Hepatocyte (in vitro differentiated cells): Measurements from ENCODE around the gene CFAP92.

ENCODE experiments used
- EZH2 ChIP-seq: fragments of 200-600 bp; sonication (generic); IDR thresholded peaks from 2 replicates; pipeline ENCODE4 v1.6.1; 2016; ENCODE audit warnings: antibody characterized with exemption, mild to moderate bottlenecking, borderline replicate concordance
- TF ChIP-seq, protein P1 (sequence below): fragments of 200-600 bp; sonication (generic); IDR thresholded peaks from 2 replicates; pipeline ENCODE4 v1.5.1; 2016; ENCODE audit warnings: antibody characterized with exemption, mild to moderate bottlenecking; ENCODE audit not compliant: poor library complexity

DNA sequence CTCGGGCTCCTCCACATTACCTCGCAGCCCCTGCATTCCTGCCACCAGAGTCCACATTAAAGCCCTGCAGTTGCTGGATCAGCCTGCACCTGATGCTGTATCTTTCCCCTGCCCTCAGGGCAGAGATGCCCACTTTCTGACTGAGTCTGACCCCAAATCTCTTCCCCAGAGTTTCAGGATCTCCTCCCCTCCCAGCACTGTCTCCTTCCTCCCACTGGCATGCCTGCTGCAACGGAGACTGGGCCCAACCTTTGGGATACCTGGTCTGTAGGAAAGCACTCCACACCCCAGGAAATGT is 46.1 kb upstream of the CFAP92 start:
- TF ChIP-seq, protein P1, sequence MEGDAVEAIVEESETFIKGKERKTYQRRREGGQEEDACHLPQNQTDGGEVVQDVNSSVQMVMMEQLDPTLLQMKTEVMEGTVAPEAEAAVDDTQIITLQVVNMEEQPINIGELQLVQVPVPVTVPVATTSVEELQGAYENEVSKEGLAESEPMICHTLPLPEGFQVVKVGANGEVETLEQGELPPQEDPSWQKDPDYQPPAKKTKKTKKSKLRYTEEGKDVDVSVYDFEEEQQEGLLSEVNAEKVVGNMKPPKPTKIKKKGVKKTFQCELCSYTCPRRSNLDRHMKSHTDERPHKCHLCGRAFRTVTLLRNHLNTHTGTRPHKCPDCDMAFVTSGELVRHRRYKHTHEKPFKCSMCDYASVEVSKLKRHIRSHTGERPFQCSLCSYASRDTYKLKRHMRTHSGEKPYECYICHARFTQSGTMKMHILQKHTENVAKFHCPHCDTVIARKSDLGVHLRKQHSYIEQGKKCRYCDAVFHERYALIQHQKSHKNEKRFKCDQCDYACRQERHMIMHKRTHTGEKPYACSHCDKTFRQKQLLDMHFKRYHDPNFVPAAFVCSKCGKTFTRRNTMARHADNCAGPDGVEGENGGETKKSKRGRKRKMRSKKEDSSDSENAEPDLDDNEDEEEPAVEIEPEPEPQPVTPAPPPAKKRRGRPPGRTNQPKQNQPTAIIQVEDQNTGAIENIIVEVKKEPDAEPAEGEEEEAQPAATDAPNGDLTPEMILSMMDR = no peak
- TF ChIP-seq EZH2 = no peak
